GM12878 (cell line): Measurements from ENCODE around the gene IRAK4.

Experiments used
- ASH2L ChIP-seq: fragments of 300-600, 200-600 bp; sonication (generic); IDR thresholded peaks from 2 replicates; pipeline ENCODE4 v1.6.1; 2017; ENCODE audit warnings: low read depth, mild to moderate bottlenecking, borderline replicate concordance
- BACH1 ChIP-seq: fragments of 450-650 bp; IDR thresholded peaks from 2 replicates; pipeline ENCODE4 v1.6.1; 2017; ENCODE audit warnings: mild to moderate bottlenecking, borderline replicate concordance
- BHLHE40 ChIP-seq, 2 experiments: fragments of 450-650 bp in 1 of 2; IDR thresholded peaks; 2 replicates each; pipeline ENCODE4 v1.6.1; 2011 to 2017; ENCODE audit warnings: low read depth in 2 of 2, borderline replicate concordance in 1 of 2, improper control_type of control experiment in 1 of 2, low read length in 1 of 2, mild to moderate bottlenecking in 1 of 2
- CTCF ChIP-seq, 3 experiments: IDR thresholded peaks in 2 of 3; conservative IDR thresholded peaks in 1 of 3; 2 replicates each; pipeline ENCODE4 v1.5.1; 2011; ENCODE audit warnings: low read depth in 3 of 3, low read length in 3 of 3, mild to moderate bottlenecking in 3 of 3, control low read depth in 2 of 3, moderate library complexity in 2 of 3, inconsistent platforms in 1 of 3, mixed read lengths in 1 of 3; ENCODE audit not compliant: control insufficient read depth in 2 of 3, insufficient read depth in 1 of 3; ENCODE audit errors: extremely low read depth in 1 of 3
- EZH2 ChIP-seq: IDR thresholded peaks from 2 replicates; pipeline ENCODE4 v1.6.1; 2012; ENCODE audit warnings: low read depth, mild to moderate bottlenecking, control low read depth, inconsistent platforms, low read length, borderline replicate concordance; ENCODE audit not compliant: control insufficient read depth
- KAT2A ChIP-seq: conservative IDR thresholded peaks from 2 replicates; pipeline ENCODE4 v1.6.1; 2011; ENCODE audit warnings: low read depth, low read length; ENCODE audit not compliant: control insufficient read depth
- KDM1A ChIP-seq: fragments of 200-600 bp; sonication (generic); IDR thresholded peaks from 2 replicates; pipeline ENCODE4 v1.6.1; 2016; ENCODE audit warnings: borderline replicate concordance
- NFXL1 ChIP-seq: fragments of 450-650 bp; IDR thresholded peaks from 2 replicates; pipeline ENCODE4 v1.6.1; 2017; ENCODE audit warnings: antibody characterized with exemption, mild to moderate bottlenecking, borderline replicate concordance
- POLR2A ChIP-seq: IDR thresholded peaks from 2 replicates; pipeline ENCODE4 v1.6.1; 2011; ENCODE audit warnings: low read depth, mild to moderate bottlenecking, low read length
- SREBF1 ChIP-seq: IDR thresholded peaks from 2 replicates; pipeline ENCODE4 v1.6.1; 2012; ENCODE audit warnings: mild to moderate bottlenecking, low read length
- TCF12 ChIP-seq: IDR thresholded peaks from 2 replicates; pipeline ENCODE4 v1.6.1; 2011; ENCODE audit warnings: low read depth, mild to moderate bottlenecking, low read length
- YY1 ChIP-seq: IDR thresholded peaks from 2 replicates; pipeline ENCODE4 v1.6.1; 2011; ENCODE audit warnings: low read depth, mild to moderate bottlenecking, low read length
- ZNF274 ChIP-seq: IDR thresholded peaks from one replicate; pipeline ENCODE4 v1.8.0; 2011; ENCODE audit not compliant: insufficient read length, insufficient read depth

- TF ChIP-seq CTCF (IDR thresholded peaks at IDR 0.05 in 2 of 3, conservative IDR thresholded peaks at IDR 0.05 in 1 of 3; ENCODE audit: control insufficient read depth in 2 of 3, extremely low read depth in 1 of 3, insufficient read depth in 1 of 3, low read depth in 3 of 3, low read length in 3 of 3) = no peak
- no peak for TF ChIP-seq ASH2L
- no peak for TF ChIP-seq POLR2A
- no peak for TF ChIP-seq SREBF1
- TF ChIP-seq BACH1 = no peak
- no peak for TF ChIP-seq NFXL1
- TF ChIP-seq ZNF274 = no peak
- TF ChIP-seq TCF12 = no peak
- TF ChIP-seq BHLHE40 (IDR thresholded peaks at IDR 0.05; ENCODE audit: borderline replicate concordance in 1 of 2, low read depth in 2 of 2, low read length in 1 of 2) = no peak
- no peak for TF ChIP-seq EZH2
- no peak for TF ChIP-seq KDM1A
- no peak for TF ChIP-seq YY1
- TF ChIP-seq KAT2A = no peak
These were observed 36.1 kb upstream of the IRAK4 start for GRCh38 chr12:43722621-43723020.
